Neural progenitor cell (in vitro differentiated cells): ENCODE results near the gene PTPN11. TPM values are rescaled to one million over a fixed set of nuclear protein-coding genes. Genes with fewer than 3 reads are reported as not detected.
A peak's percentile ranks its signal among the peaks of the same experiment; 100 is the strongest.

Experiments used
- DNase-seq: peaks from one replicate; pipeline ENCODE4 v3.0.0-alpha.2; 2016; ENCODE audit warnings: low spot score
- H2AFZ ChIP-seq: fragments of 200-600 bp; sonication (generic); replicated peaks from 2 replicates; pipeline ENCODE4 v1.6.1; 2016; ENCODE audit warnings: antibody characterized with exemption
- H3F3A ChIP-seq: fragments of 200-600 bp; sonication (generic); 2 replicates; pipeline ENCODE4 v1.6.1; 2016; ENCODE audit warnings: antibody characterized with exemption, low read depth
- H3K27ac ChIP-seq: fragments of 200-600 bp; sonication (generic); 2 replicates; pipeline ENCODE4 v1.5.1; 2016; ENCODE audit warnings: mild to moderate bottlenecking
- H3K27me3 ChIP-seq: fragments of 200-600 bp; sonication (generic); 2 replicates; pipeline ENCODE4 v1.6.1; 2016; ENCODE audit warnings: mild to moderate bottlenecking, moderate library complexity
- H3K36me3 ChIP-seq: fragments of 200-600 bp; sonication (generic); 2 replicates; pipeline ENCODE4 v1.5.1; 2016
- H3K4me1 ChIP-seq: fragments of 200-600 bp; sonication (generic); 2 replicates; pipeline ENCODE4 v1.6.1; 2016; ENCODE audit warnings: mixed run types
- H3K4me2 ChIP-seq: fragments of 200-600 bp; sonication (generic); 2 replicates; pipeline ENCODE4 v1.6.1; 2016
- H3K4me3 ChIP-seq: fragments of 200-600 bp; sonication (generic); 2 replicates; pipeline ENCODE4 v1.5.1; 2016
- H3K79me2 ChIP-seq: fragments of 200-600 bp; sonication (generic); 2 replicates; pipeline ENCODE4 v1.6.1; 2016; ENCODE audit warnings: low read depth
- H3K9ac ChIP-seq: fragments of 200-600 bp; sonication (generic); 2 replicates; pipeline ENCODE4 v1.6.1; 2016
- H3K9me3 ChIP-seq: fragments of 200-600 bp; sonication (generic); 2 replicates; pipeline ENCODE4 v1.5.1; 2016; ENCODE audit warnings: low read depth
- H4K20me1 ChIP-seq: fragments of 200-600 bp; sonication (generic); 2 replicates; pipeline ENCODE4 v1.6.1; 2016; ENCODE audit warnings: low read depth
- H3K27ac Mint-ChIP-seq: 3 replicates; pipeline ENCODE4 v1.8.0; 2021; ENCODE audit warnings: mixed read lengths
- H3K27me3 Mint-ChIP-seq: 2 replicates; pipeline ENCODE4 v1.8.0; 2022; ENCODE audit warnings: low read depth, mild to moderate bottlenecking, inconsistent platforms, moderate library complexity, mixed read lengths; ENCODE audit not compliant: insufficient read depth
- H3K36me3 Mint-ChIP-seq: 3 replicates; pipeline ENCODE4 v1.8.0; 2021; ENCODE audit warnings: mixed read lengths
- H3K4me1 Mint-ChIP-seq: 3 replicates; pipeline ENCODE4 v1.8.0; 2021; ENCODE audit warnings: mixed read lengths
- H3K4me3 Mint-ChIP-seq: 3 replicates; pipeline ENCODE4 v1.8.0; 2021; ENCODE audit warnings: mild to moderate bottlenecking, moderate library complexity, mixed read lengths
- H3K9me3 Mint-ChIP-seq: 3 replicates; pipeline ENCODE4 v1.8.0; 2020; ENCODE audit warnings: mixed read lengths
- EZH2 ChIP-seq: fragments of 200-600 bp; sonication (generic); IDR thresholded peaks from 2 replicates; pipeline ENCODE4 v1.6.1; 2017; ENCODE audit warnings: antibody characterized with exemption, mild to moderate bottlenecking, moderate library complexity
- EZH2phosphoT487 ChIP-seq: fragments of 200-600 bp; sonication (generic); IDR thresholded peaks from 2 replicates; pipeline ENCODE4 v1.6.1; 2017; ENCODE audit warnings: antibody characterized with exemption
- total RNA-seq: library from RNA; depleted of rRNA; stranded (reverse); fragments of >200 nt; gene quantifications from 2 replicates; pipeline ENCODE4 v1.2.3, GENCODE V29; 2015; ENCODE audit warnings: low replicate concordance
- TF ChIP-seq, protein P1 (sequence below): fragments of 200-600 bp; sonication (generic); IDR thresholded peaks from 2 replicates; pipeline ENCODE4 v1.5.1; 2017; ENCODE audit warnings: antibody characterized with exemption, mild to moderate bottlenecking

Gene PTPN11
- total RNA-seq, 1 donor from 2014 or later, result 85.2 TPM

DNA sequence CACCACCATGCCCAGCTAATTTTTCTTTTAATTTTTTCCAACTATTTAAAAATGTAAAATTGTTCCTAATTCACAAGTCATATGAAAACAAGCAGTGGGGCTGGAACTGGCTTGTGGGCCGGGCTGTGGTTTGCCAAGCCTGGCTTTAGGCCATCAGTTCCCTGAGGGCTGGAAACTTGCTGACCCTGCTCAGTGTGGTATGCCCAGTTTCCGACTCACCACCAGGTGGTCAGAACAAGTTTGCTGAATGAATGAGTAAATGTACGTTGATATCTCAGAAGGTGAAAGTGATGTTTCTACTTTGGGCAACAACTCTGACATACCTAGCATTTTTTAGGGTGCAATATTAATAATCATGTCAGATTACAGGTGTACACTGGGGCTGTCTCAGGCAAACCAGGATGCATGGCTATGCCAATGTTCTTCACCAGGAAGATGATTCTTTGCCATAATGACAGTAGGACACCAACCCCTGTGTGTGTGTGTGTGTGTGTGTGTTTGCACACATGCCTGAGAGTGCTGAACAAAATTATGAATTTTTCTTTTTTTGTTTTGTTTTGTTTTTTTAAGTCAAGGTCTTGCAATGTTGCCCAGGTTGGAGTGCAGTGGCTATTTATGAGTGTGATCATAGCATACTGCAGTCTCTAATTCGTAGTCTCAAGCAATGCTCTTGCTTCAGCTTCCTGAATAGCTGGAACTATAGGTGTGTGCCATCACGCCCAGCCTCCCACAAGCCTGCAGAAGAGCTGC is 106.1 kb downstream of the PTPN11 start:
- Histone ChIP-seq H4K20me1 (no peaks in the 10 kb centered on the region), H2AFZ (no peak overlapping the region), H3K79me2 (no peaks in the 10 kb centered on the region), H3K36me3 (no peaks in the 10 kb centered on the region), H3K4me3 (no peak overlapping the region), H3K4me1 (no peaks in the 10 kb centered on the region), H3K4me2 (no peak overlapping the region), H3K9ac (no peak overlapping the region), H3F3A (no peaks in the 10 kb centered on the region), H3K27ac (no peak overlapping the region), H3K27me3 (no peaks in the 10 kb centered on the region), H3K9me3 (no peaks in the 10 kb centered on the region)
- TF ChIP-seq, protein P1, sequence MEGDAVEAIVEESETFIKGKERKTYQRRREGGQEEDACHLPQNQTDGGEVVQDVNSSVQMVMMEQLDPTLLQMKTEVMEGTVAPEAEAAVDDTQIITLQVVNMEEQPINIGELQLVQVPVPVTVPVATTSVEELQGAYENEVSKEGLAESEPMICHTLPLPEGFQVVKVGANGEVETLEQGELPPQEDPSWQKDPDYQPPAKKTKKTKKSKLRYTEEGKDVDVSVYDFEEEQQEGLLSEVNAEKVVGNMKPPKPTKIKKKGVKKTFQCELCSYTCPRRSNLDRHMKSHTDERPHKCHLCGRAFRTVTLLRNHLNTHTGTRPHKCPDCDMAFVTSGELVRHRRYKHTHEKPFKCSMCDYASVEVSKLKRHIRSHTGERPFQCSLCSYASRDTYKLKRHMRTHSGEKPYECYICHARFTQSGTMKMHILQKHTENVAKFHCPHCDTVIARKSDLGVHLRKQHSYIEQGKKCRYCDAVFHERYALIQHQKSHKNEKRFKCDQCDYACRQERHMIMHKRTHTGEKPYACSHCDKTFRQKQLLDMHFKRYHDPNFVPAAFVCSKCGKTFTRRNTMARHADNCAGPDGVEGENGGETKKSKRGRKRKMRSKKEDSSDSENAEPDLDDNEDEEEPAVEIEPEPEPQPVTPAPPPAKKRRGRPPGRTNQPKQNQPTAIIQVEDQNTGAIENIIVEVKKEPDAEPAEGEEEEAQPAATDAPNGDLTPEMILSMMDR, result peak; percentile 24
- TF ChIP-seq EZH2, result no peak
- H3K4me1 Mint-ChIP-seq, result no peaks in the 10 kb centered on the region
- H3K27ac Mint-ChIP-seq, result no peak overlapping the region
- H3K27me3 Mint-ChIP-seq, result peaks cover 2% of the 10 kb centered on the region
- no peak for DNase-seq
- no peak overlapping the region for H3K4me3 Mint-ChIP-seq
- H3K36me3 Mint-ChIP-seq, result no peaks in the 10 kb centered on the region
- no peaks in the 10 kb centered on the region for H3K9me3 Mint-ChIP-seq

DNA sequence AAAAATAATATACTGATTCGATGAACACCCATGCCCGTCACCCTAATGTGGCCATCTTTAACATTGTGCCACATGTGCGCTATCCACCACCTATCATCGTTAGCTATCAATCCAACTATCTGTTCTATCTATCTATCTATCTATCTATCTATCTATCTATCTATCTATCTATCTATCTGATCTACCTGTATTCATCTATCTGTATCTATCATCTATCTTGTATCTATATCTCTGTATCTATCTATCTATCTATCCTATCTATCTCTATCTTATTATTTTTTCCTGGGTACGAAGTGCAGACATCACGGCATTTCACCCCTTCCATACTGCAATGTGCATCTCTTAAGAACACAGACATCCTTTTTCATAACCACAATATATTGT is 106.7 kb downstream of the PTPN11 start:
- H3K27me3 ChIP-seq, result no peaks in the 10 kb centered on the region
- no peak overlapping the region for H3K9ac ChIP-seq
- H3K4me2 ChIP-seq, result no peak overlapping the region
- no peak overlapping the region for H2AFZ ChIP-seq
- H4K20me1 ChIP-seq, result no peaks in the 10 kb centered on the region
- Mint-ChIP-seq H3K9me3 (no peaks in the 10 kb centered on the region), H3K27ac (no peak overlapping the region), H3K4me3 (no peak overlapping the region), H3K36me3 (no peaks in the 10 kb centered on the region), H3K27me3 (peaks cover 2% of the 10 kb centered on the region), H3K4me1 (no peaks in the 10 kb centered on the region)
- no peaks in the 10 kb centered on the region for H3K36me3 ChIP-seq
- H3K4me3 ChIP-seq, result no peak overlapping the region
- no peaks in the 10 kb centered on the region for H3F3A ChIP-seq
- no peak for DNase-seq
- TF ChIP-seq, protein P1, result no peak
- TF ChIP-seq EZH2phosphoT487 (no peak), EZH2 (no peak)
- no peaks in the 10 kb centered on the region for H3K9me3 ChIP-seq
- no peak overlapping the region for H3K27ac ChIP-seq
- H3K4me1 ChIP-seq, result no peaks in the 10 kb centered on the region
- no peaks in the 10 kb centered on the region for H3K79me2 ChIP-seq

DNA sequence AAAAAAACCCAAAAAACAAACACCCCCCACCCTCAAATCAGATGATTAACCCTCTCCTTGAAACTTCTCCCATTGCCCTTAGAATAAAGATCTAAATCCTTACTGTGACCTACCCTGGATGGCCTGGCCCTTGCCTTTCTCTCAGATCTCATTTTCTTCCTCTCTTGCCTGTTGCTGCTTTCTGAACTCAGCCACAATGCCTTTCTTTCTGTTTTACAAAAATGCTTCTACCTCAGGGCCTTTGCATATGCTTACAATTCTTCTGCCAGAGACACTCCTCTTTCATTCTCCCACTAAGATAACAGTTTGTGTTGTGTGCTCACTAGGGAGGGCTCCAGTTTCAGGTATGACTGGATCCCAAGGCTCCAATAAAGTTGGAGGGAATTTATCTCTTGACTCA is 108.3 kb downstream of the PTPN11 start:
- Mint-ChIP-seq H3K4me1 (no peaks in the 10 kb centered on the region), H3K27ac (no peak overlapping the region), H3K27me3 (peaks cover 2% of the 10 kb centered on the region), H3K36me3 (no peaks in the 10 kb centered on the region), H3K9me3 (no peaks in the 10 kb centered on the region), H3K4me3 (no peak overlapping the region)
- no peak overlapping the region for H3K4me3 ChIP-seq
- H3K36me3 ChIP-seq, result no peaks in the 10 kb centered on the region
- TF ChIP-seq EZH2phosphoT487 (no peak), EZH2 (no peak)
- TF ChIP-seq, protein P1, result no peak
- no peaks in the 10 kb centered on the region for H3K4me1 ChIP-seq
- no peaks in the 10 kb centered on the region for H3K9me3 ChIP-seq
- H3K27ac ChIP-seq, result no peak overlapping the region
- H2AFZ ChIP-seq, result no peak overlapping the region
- no peaks in the 10 kb centered on the region for H3F3A ChIP-seq
- H3K27me3 ChIP-seq, result no peaks in the 10 kb centered on the region
- H4K20me1 ChIP-seq, result no peaks in the 10 kb centered on the region
- no peak overlapping the region for H3K9ac ChIP-seq
- no peak for DNase-seq
- no peaks in the 10 kb centered on the region for H3K79me2 ChIP-seq
- no peak overlapping the region for H3K4me2 ChIP-seq
